HepG2 (cell line): ENCODE measurements around the gene CUL4A. TPM values are rescaled to one million over a fixed set of nuclear protein-coding genes. Genes with fewer than 3 reads are reported as not detected.

Experiments
- ARID4A ChIP-seq: sonication (generic); formaldehyde crosslinking; IDR thresholded peaks from 2 replicates; pipeline ENCODE4 v1.5.0; 2020; ENCODE audit warnings: mild to moderate bottlenecking, missing genetic modification reagents, borderline replicate concordance
- EHMT2 ChIP-seq: fragments of 200-600 bp; sonication (generic); IDR thresholded peaks from 2 replicates; pipeline ENCODE4 v1.7.0; 2017; ENCODE audit warnings: antibody characterized with exemption, low read depth, low read length, borderline replicate concordance
- FOXP4 ChIP-seq: sonication (generic); formaldehyde crosslinking; IDR thresholded peaks from 2 replicates; pipeline ENCODE4 v1.4.0; 2020; ENCODE audit warnings: missing genetic modification reagents
- IRF2 ChIP-seq: IDR thresholded peaks from 2 replicates; pipeline ENCODE4 v1.6.1; 2018; ENCODE audit warnings: missing genetic modification reagents, missing compliant biosample characterization
- JUND ChIP-seq: sonication (generic); formaldehyde crosslinking; IDR thresholded peaks from 2 replicates; pipeline ENCODE4 v1.8.0; 2022; ENCODE audit warnings: mild to moderate bottlenecking, missing genetic modification reagents
- PITX1 ChIP-seq: sonication (generic); formaldehyde crosslinking; IDR thresholded peaks from 2 replicates; pipeline ENCODE4 v1.5.1; 2020; ENCODE audit warnings: mild to moderate bottlenecking, missing genetic modification reagents
- PRDM10 ChIP-seq: sonication (generic); formaldehyde crosslinking; IDR thresholded peaks from 2 replicates; pipeline ENCODE4 v1.4.0; 2020; ENCODE audit warnings: low read depth, missing genetic modification reagents
- RXRB ChIP-seq: IDR thresholded peaks from 2 replicates; pipeline ENCODE4 v1.6.1; 2016; ENCODE audit warnings: borderline replicate concordance, missing genetic modification reagents, missing compliant biosample characterization
- THAP8 ChIP-seq: sonication (generic); formaldehyde crosslinking; IDR thresholded peaks from 2 replicates; pipeline ENCODE4 v1.5.1; 2020; ENCODE audit warnings: missing genetic modification reagents, mild to moderate bottlenecking, borderline replicate concordance
- ZBTB7B ChIP-seq: sonication (generic); formaldehyde crosslinking; IDR thresholded peaks from 2 replicates; pipeline ENCODE4 v1.4.0; 2020; ENCODE audit warnings: missing genetic modification reagents
- ZEB1 ChIP-seq: IDR thresholded peaks from 2 replicates; pipeline ENCODE4 v1.6.1; 2012; ENCODE audit warnings: mild to moderate bottlenecking, low read depth, inconsistent platforms; ENCODE audit not compliant: insufficient replicate concordance
- ZNF670 ChIP-seq: sonication (generic); formaldehyde crosslinking; IDR thresholded peaks from 2 replicates; pipeline ENCODE4 v1.8.0; 2022; ENCODE audit warnings: mild to moderate bottlenecking, missing genetic modification reagents, borderline replicate concordance
- ZNF710 ChIP-seq: sonication (generic); formaldehyde crosslinking; IDR thresholded peaks from 2 replicates; pipeline ENCODE4 v1.5.0; 2020; ENCODE audit warnings: mild to moderate bottlenecking, missing genetic modification reagents, borderline replicate concordance
- polyA plus RNA-seq, 8 experiments: library from polyadenylated mRNA; depleted of rRNA in 3 of 8; stranded (reverse) in 7 of 8; unstranded in 1 of 8; fragments of >200 nt; fragmentation: Illumina TruSeq in 4 of 8; extraction: Trizol in 4 of 8; gene quantifications; 2 replicates each; pipeline versions ENCODE4 v1.2.1 to v1.2.3, GENCODE V29; 2011 to 2016; ENCODE audit warnings: low read depth in 4 of 8, missing spikeins in 1 of 8, mixed read lengths in 1 of 8; ENCODE audit not compliant: insufficient read depth in 1 of 8
- total RNA-seq, 5 experiments: library from RNA; depleted of rRNA; stranded (reverse); fragments of >200 nt; fragmentation: Illumina TruSeq; extraction: Trizol; gene quantifications; 2 replicates each; pipeline ENCODE4 v1.2.3, GENCODE V29; 2016; ENCODE audit warnings: low read depth in 1 of 5

CUL4A gene
- total and polyA plus RNA-seq, 2 of the 13 experiments (the other 11 are each of a cell fraction or from before 2014, with no cell fraction given): 51.2 to 75.3 TPM

GRCh38 chr13:113169277-113170272 lies 39.8 kb upstream of the CUL4A start (continued):
- 0 out of 2 replicates have a peak, but pooled peaks have one; percentile 31 for TF ChIP-seq ZNF710
- TF ChIP-seq RXRB (CRISPR knock-in tag): peak; percentile 66; the same call in 1 of the 2 replicates
- 0 out of 2 replicates have a peak, but pooled peaks have one; percentile 44 for TF ChIP-seq ZBTB7B (CRISPR knock-in tag)
- no peak for TF ChIP-seq THAP8 (CRISPR knock-in tag)
- TF ChIP-seq EHMT2: no peak
- 0 out of 2 replicates have a peak, but pooled peaks have one; percentile 19 for TF ChIP-seq IRF2 (CRISPR knock-in tag)
- peak; percentile 48; the same call in 1 of the 2 replicates for TF ChIP-seq ARID4A (CRISPR knock-in tag)
- peak; percentile 100 for TF ChIP-seq PITX1 (CRISPR knock-in tag)
- TF ChIP-seq FOXP4 (CRISPR knock-in tag): peak; percentile 92
- TF ChIP-seq ZNF670 (CRISPR knock-in tag): no peak
- 0 out of 2 replicates have a peak, but pooled peaks have one; percentile 9 for TF ChIP-seq PRDM10 (CRISPR knock-in tag)
- TF ChIP-seq ZEB1: peak; percentile 92
- TF ChIP-seq JUND (CRISPR knock-in tag): no peak
